Smooth muscle cell (in vitro differentiated cells): Measurements from ENCODE around the gene HNRNPUL1. TPM values are rescaled to one million over a fixed set of nuclear protein-coding genes. Genes with fewer than 3 reads are reported as not detected.
A peak's percentile ranks its signal among the peaks of the same experiment; 100 is the strongest.

ENCODE experiments used
- DNase-seq: peaks from one replicate; lab custom pipeline; 2025; ENCODE audit not compliant: unreplicated experiment; lab: John Stamatoyannopoulos, UW
- H2AFZ ChIP-seq: fragments of 200-600 bp; sonication (generic); 2 replicates; pipeline ENCODE4 v1.6.0; 2016; ENCODE audit warnings: antibody characterized with exemption, low read depth, mild to moderate bottlenecking
- H3F3A ChIP-seq: fragments of 200-600 bp; sonication (generic); 2 replicates; pipeline ENCODE4 v1.6.0; 2017; ENCODE audit warnings: antibody characterized with exemption, low read depth
- H3K27ac ChIP-seq: fragments of 200-600 bp; sonication (generic); 2 replicates; pipeline ENCODE4 v1.5.1; 2016; ENCODE audit warnings: low read depth, mild to moderate bottlenecking
- H3K27me3 ChIP-seq: fragments of 200-600 bp; sonication (generic); 2 replicates; pipeline ENCODE4 v1.6.1; 2016; ENCODE audit warnings: low read depth, mild to moderate bottlenecking
- H3K36me3 ChIP-seq: fragments of 200-600 bp; sonication (generic); 2 replicates; pipeline ENCODE4 v1.5.1; 2016; ENCODE audit warnings: low read depth
- H3K4me1 ChIP-seq: fragments of 200-600 bp; sonication (generic); 2 replicates; pipeline ENCODE4 v1.5.1; 2016; ENCODE audit warnings: low read depth
- H3K4me2 ChIP-seq: fragments of 200-600 bp; sonication (generic); 2 replicates; pipeline ENCODE4 v1.6.0; 2016; ENCODE audit warnings: mild to moderate bottlenecking
- H3K4me3 ChIP-seq: fragments of 200-600 bp; sonication (generic); 2 replicates; pipeline ENCODE4 v1.5.1; 2016; ENCODE audit warnings: mild to moderate bottlenecking
- H3K79me2 ChIP-seq: fragments of 200-600 bp; sonication (generic); 2 replicates; pipeline ENCODE4 v1.6.0; 2016; ENCODE audit warnings: low read depth, mild to moderate bottlenecking
- H3K9ac ChIP-seq: fragments of 200-600 bp; sonication (generic); 2 replicates; pipeline ENCODE4 v1.6.0; 2016; ENCODE audit warnings: low read depth
- H3K9me3 ChIP-seq: fragments of 200-600 bp; sonication (generic); replicated peaks from 2 replicates; pipeline ENCODE4 v1.5.1; 2016; ENCODE audit warnings: low read depth
- H4K20me1 ChIP-seq: fragments of 200-600 bp; sonication (generic); 2 replicates; pipeline ENCODE4 v1.6.0; 2016; ENCODE audit warnings: low read depth
- WGBS: methylation state at CpG from one replicate; pipeline ENCODE4 v1.1.7; 2016; ENCODE audit warnings: low lambda C conversion rate; 5-methylcytosine and 5-hydroxymethylcytosine counted together
- polyA plus RNA-seq: library from polyadenylated mRNA; unstranded; fragments of >200 nt; fragmentation: Nextera tagmentation; extraction: Ambion mirVana; gene quantifications from 2 replicates; pipeline ENCODE4 v1.2.1, GENCODE V29; 2016
- total RNA-seq: library from RNA; depleted of rRNA; stranded (reverse); fragments of >200 nt; gene quantifications from 2 replicates; pipeline ENCODE4 v1.2.3, GENCODE V29; 2014
- TF ChIP-seq, protein P1 (sequence below): fragments of 200-600 bp; sonication (generic); IDR thresholded peaks from 2 replicates; pipeline ENCODE4 v1.5.1; 2017; ENCODE audit warnings: borderline replicate concordance, mild to moderate bottlenecking, antibody characterized with exemption; ENCODE audit not compliant: insufficient read depth, poor library complexity, severe bottlenecking

HNRNPUL1 gene
- total and polyA plus RNA-seq, 2 experiments from 2014 or later = 101 to 125 TPM

DNA sequence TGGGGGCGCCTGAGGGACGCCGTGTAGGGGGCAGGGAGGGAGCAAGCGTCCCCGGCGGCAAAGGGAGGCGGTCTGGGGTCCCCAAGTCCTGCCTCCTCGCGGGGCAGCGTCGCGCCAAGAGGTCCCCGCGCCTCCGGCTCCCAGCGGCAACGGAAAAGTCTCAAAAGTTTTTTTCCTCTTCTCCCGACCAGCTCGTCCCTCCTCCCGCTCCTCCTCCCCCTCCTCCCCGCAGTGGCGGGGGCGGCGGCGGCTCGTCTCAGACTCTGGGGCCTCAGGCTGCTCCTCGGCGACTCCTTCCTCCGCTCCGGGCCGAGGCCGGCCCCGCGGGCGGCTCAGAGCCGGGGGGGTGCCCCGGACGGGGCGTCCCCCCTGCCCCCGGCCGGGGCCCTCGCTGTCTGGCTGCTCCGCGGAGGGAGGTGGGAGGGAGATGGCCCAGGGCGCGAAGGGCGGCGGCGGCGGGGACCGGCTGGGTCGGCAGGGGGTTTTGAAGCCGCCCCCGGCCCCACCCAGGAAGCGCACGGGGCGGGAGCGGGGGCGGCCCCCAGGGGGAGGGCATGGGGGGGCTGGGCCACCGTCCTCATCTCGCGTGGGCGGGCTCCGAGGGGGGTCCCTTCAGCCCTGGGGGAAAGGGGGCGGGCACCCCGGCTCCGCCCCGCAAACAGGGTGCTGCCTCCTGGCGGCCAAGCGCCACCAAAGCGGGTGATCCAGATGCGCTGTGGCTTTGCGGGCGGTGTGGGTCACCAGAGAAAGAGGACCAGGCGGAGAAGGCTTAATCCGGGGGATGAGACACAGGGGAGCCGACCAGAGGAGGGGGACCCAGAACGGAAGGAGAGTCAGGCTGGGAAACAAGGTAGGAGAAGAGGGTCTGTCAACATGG is 89.5 kb downstream of the HNRNPUL1 start, which contains the start of gene TGFB1:
Gene TGFB1, minus strand, starts transcription at position 457 of the 877 bp plus-strand sequence. CDS start 878 bp downstream, outside the sequence.
- H3K4me2 ChIP-seq = peak within 1 kb of the TSS; percentile 94
- H4K20me1 ChIP-seq = peaks cover 44% of the 10 kb centered on the region
- H3K79me2 ChIP-seq = peaks cover 50% of the 10 kb centered on the region
- no peaks in the 10 kb centered on the region for H3K36me3 ChIP-seq
- H2AFZ ChIP-seq = no peak within 1 kb of the TSS
- no peaks in the 10 kb centered on the region for H3K9me3 ChIP-seq
- H3K4me1 ChIP-seq = no peaks in the 10 kb centered on the region
- H3K27me3 ChIP-seq = no peaks in the 10 kb centered on the region
- peak within 1 kb of the TSS; percentile 76 for H3K4me3 ChIP-seq
- peak; percentile 97 for DNase-seq
- WGBS = under 1% methylated on average over 27 of the region's 78 CpGs
- TF ChIP-seq, protein P1, sequence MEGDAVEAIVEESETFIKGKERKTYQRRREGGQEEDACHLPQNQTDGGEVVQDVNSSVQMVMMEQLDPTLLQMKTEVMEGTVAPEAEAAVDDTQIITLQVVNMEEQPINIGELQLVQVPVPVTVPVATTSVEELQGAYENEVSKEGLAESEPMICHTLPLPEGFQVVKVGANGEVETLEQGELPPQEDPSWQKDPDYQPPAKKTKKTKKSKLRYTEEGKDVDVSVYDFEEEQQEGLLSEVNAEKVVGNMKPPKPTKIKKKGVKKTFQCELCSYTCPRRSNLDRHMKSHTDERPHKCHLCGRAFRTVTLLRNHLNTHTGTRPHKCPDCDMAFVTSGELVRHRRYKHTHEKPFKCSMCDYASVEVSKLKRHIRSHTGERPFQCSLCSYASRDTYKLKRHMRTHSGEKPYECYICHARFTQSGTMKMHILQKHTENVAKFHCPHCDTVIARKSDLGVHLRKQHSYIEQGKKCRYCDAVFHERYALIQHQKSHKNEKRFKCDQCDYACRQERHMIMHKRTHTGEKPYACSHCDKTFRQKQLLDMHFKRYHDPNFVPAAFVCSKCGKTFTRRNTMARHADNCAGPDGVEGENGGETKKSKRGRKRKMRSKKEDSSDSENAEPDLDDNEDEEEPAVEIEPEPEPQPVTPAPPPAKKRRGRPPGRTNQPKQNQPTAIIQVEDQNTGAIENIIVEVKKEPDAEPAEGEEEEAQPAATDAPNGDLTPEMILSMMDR = peak; percentile 81
- peaks cover 18% of the 10 kb centered on the region for H3F3A ChIP-seq
- H3K27ac ChIP-seq = peak within 1 kb of the TSS; percentile 57
- H3K9ac ChIP-seq = peak within 1 kb of the TSS; percentile 83

DNA sequence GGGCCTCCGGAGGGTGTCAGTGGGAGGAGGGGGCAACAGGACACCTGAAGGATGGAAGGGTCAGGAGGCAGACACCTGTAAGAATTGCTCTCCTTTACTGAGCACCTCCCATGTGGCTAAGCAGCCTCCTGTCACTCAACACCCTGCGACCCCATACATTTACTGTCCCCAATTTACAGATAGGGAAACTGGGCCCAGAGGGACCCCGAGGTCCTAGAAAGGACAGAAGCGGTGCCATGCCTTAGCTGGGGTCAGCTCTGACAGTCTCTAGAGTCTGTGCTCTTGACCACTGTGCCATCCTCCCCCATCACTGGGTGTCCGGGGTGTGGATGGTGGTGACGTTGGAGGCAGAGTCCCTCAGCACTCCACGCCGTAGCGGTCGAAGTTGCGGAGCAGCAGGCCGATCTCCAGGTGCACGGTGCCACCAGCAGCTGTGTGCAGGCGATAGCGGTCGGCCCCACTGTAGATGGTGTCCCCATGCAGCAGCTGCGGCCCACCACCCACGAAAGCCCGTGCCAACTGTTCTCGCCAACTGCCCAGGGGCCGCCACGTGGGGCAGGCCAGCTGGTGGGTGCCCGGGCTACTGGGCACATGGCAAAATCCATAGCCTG is 90.3 kb downstream of the HNRNPUL1 start:
- Histone ChIP-seq H3K4me2 (peak overlapping the region; percentile 94), H4K20me1 (peaks cover 36% of the 10 kb centered on the region), H3K27ac (no peak overlapping the region), H3K36me3 (no peaks in the 10 kb centered on the region), H3K9me3 (no peaks in the 10 kb centered on the region), H3K9ac (no peak overlapping the region), H2AFZ (no peak overlapping the region), H3K79me2 (peaks cover 46% of the 10 kb centered on the region), H3F3A (peaks cover 18% of the 10 kb centered on the region), H3K27me3 (no peaks in the 10 kb centered on the region), H3K4me3 (peak overlapping the region; percentile 76), H3K4me1 (no peaks in the 10 kb centered on the region)
- no peak for DNase-seq
- 93% methylated on average over 23 of the region's 23 CpGs for WGBS
- TF ChIP-seq, protein P1 = no peak

DNA sequence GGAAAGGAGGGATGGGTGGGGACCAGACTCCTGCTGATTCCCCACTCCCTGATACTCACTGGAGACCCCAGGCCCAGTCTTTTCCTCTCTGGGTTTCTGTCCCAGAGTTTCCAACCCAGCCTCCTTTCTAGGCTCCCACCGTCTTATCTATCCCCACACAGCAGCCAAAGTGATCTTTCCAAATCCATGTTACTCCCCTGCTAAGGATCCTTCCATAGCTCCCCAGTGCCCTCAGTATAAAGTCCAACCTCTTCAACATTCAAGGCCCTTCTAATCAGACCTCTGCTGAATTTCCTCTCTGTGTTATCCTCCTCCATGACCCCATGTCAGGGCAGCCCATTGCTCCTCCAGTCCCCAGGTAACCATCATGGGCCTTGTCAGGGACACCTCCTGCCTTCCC is 90.9 kb downstream of the HNRNPUL1 start:
- Histone ChIP-seq H3F3A (peaks cover 18% of the 10 kb centered on the region), H3K27ac (no peak overlapping the region), H3K4me3 (no peak overlapping the region), H3K9ac (no peak overlapping the region), H3K9me3 (no peaks in the 10 kb centered on the region), H3K27me3 (no peaks in the 10 kb centered on the region), H3K4me2 (no peak overlapping the region), H3K36me3 (no peaks in the 10 kb centered on the region), H3K79me2 (peaks cover 42% of the 10 kb centered on the region), H3K4me1 (no peaks in the 10 kb centered on the region), H2AFZ (no peak overlapping the region), H4K20me1 (peaks cover 30% of the 10 kb centered on the region)
- no peak for DNase-seq
- TF ChIP-seq, protein P1 = no peak
- WGBS = 86% methylated on average over 1 of the region's 1 CpG
